Stimulated activated CD4-positive, alpha-beta T cell treated with anti-CD3 and anti-CD28 coated beads, TNF-alpha, amount 100 ng/mL, for 24 hours (primary cell): ENCODE measurements around the gene DCBLD1.
A peak's percentile ranks its signal among the peaks of the same experiment; 100 is the strongest.

Experiments used
- DNase-seq, 3 experiments: peaks; one replicate each; pipeline ENCODE4 v3.0.0-alpha.2; 2020; ENCODE audit warnings: low read depth in 3 of 3

The DCBLD1 gene

GRCh38 chr6:117469791-117470190 lies 12.7 kb upstream of the DCBLD1 start:
- no peak for DNase-seq

- no peak for DNase-seq
Measured at GRCh38 chr6:117472667-117473066, 9.8 kb upstream of the DCBLD1 start.

- DNase-seq: no peak
Measured at GRCh38 chr6:117473401-117473800, 9.1 kb upstream of the DCBLD1 start.

GRCh38 chr6:117477988-117478852 lies 4.3 kb upstream of the DCBLD1 start:
- no peak for DNase-seq

GRCh38 chr6:117478853-117479231 lies 3.6 kb upstream of the DCBLD1 start:
- no peak for DNase-seq

- no peak for DNase-seq
Measured at GRCh38 chr6:117480651-117481050, 1.8 kb upstream of the DCBLD1 start.

GRCh38 chr6:117481278-117481925 lies 1.1 kb upstream of the DCBLD1 start:
- DNase-seq: no peak

GRCh38 chr6:117481926-117482239 lies 591 bp upstream of the DCBLD1 start:
- DNase-seq: no peak

- peak in 1 of 3 experiments; percentile 15 for DNase-seq
Measured at GRCh38 chr6:117483004-117483644, 650 bp downstream of the DCBLD1 start.

GRCh38 chr6:117483645-117484016 lies 1.2 kb downstream of the DCBLD1 start:
- DNase-seq: no peak

- no peak for DNase-seq
Measured at GRCh38 chr6:117484052-117484646, 1.7 kb downstream of the DCBLD1 start.

- no peak for DNase-seq
Measured at GRCh38 chr6:117485433-117485832, 3.0 kb downstream of the DCBLD1 start.

GRCh38 chr6:117487821-117488220 lies 5.3 kb downstream of the DCBLD1 start:
- no peak for DNase-seq

- DNase-seq: no peak
Measured at GRCh38 chr6:117489003-117489402, 6.5 kb downstream of the DCBLD1 start.

GRCh38 chr6:117491916-117492315 lies 9.4 kb downstream of the DCBLD1 start:
- no peak for DNase-seq

- no peak for DNase-seq
Measured at GRCh38 chr6:117493470-117493869, 11.0 kb downstream of the DCBLD1 start.

- no peak for DNase-seq
Measured at GRCh38 chr6:117494283-117494682, 11.8 kb downstream of the DCBLD1 start.

GRCh38 chr6:117494694-117495318 lies 12.3 kb downstream of the DCBLD1 start:
- DNase-seq: no peak

- no peak for DNase-seq
Measured at GRCh38 chr6:117495425-117495824, 13.0 kb downstream of the DCBLD1 start.

GRCh38 chr6:117495869-117496268 lies 13.4 kb downstream of the DCBLD1 start:
- DNase-seq: no peak

- no peak for DNase-seq
Measured at GRCh38 chr6:117496383-117496990, 14.0 kb downstream of the DCBLD1 start.

GRCh38 chr6:117497237-117497636 lies 14.8 kb downstream of the DCBLD1 start:
- no peak for DNase-seq
